ENCODE data around the gene RASGRF1.

DNA sequence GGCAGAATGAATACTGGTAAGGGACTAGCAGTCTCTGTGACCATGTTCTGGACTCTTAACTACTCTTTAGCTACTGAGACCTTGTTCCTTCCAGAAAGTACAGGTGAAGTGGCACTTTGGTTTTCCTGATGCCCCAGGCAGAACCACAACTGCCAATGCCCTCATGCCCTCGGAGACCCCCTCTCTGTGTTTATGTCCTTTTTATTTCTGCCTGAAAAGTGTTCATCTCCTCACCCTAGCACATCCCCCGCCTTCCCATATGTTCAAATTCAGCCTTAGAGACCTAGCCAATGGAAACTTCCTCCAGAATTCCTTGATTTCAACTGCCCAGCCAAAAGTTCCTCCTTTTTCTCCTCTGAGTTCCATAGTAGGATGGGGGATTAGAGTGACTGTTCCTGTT, 23.3 kb upstream of the RASGRF1 start:
- TF ChIP-seq, protein P1, sequence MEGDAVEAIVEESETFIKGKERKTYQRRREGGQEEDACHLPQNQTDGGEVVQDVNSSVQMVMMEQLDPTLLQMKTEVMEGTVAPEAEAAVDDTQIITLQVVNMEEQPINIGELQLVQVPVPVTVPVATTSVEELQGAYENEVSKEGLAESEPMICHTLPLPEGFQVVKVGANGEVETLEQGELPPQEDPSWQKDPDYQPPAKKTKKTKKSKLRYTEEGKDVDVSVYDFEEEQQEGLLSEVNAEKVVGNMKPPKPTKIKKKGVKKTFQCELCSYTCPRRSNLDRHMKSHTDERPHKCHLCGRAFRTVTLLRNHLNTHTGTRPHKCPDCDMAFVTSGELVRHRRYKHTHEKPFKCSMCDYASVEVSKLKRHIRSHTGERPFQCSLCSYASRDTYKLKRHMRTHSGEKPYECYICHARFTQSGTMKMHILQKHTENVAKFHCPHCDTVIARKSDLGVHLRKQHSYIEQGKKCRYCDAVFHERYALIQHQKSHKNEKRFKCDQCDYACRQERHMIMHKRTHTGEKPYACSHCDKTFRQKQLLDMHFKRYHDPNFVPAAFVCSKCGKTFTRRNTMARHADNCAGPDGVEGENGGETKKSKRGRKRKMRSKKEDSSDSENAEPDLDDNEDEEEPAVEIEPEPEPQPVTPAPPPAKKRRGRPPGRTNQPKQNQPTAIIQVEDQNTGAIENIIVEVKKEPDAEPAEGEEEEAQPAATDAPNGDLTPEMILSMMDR (conservative IDR thresholded peaks at IDR 0.05; ENCODE audit: low read length): no peak
- no peak for TF ChIP-seq EZH2phosphoT487 (IDR thresholded peaks at IDR 0.05; ENCODE audit: borderline replicate concordance)
